GM12865 (cell line): ENCODE measurements around the gene TSPAN9.

Experiments
- DNase-seq: peaks from one replicate; pipeline ENCODE4 v3.0.0; 2010; ENCODE audit warnings: low read depth
- H3K4me3 ChIP-seq: 2 replicates; pipeline ENCODE4 v1.5.1; 2011; ENCODE audit warnings: mild to moderate bottlenecking, low read depth, low read length, control low read depth
- CTCF ChIP-seq: IDR thresholded peaks from 2 replicates; pipeline ENCODE4 v1.5.1; 2011; ENCODE audit warnings: low read length, control low read depth, low read depth, inconsistent platforms; ENCODE audit not compliant: insufficient read depth; ENCODE audit errors: missing control alignments

Gene TSPAN9

GRCh38 chr12:3204730-3205531, 127.8 kb downstream of the TSPAN9 start:
- no peak for TF ChIP-seq CTCF
- H3K4me3 ChIP-seq, result no peak overlapping the region
- DNase-seq, result no peak

GRCh38 chr12:3205742-3206519, 128.8 kb downstream of the TSPAN9 start:
- no peak for TF ChIP-seq CTCF
- no peak overlapping the region for H3K4me3 ChIP-seq
- no peak for DNase-seq

GRCh38 chr12:3206536-3207072, 129.4 kb downstream of the TSPAN9 start:
- no peak for TF ChIP-seq CTCF
- no peak for DNase-seq

GRCh38 chr12:3207175-3207574, 130.0 kb downstream of the TSPAN9 start:
- H3K4me3 ChIP-seq, result no peak overlapping the region
- no peak for TF ChIP-seq CTCF
- DNase-seq, result no peak

More at GRCh38 chr12:3206536-3207072, 129.4 kb downstream of the TSPAN9 start:
- no peak overlapping the region for H3K4me3 ChIP-seq

GRCh38 chr12:3207858-3208257, 130.7 kb downstream of the TSPAN9 start:
- peak; percentile 29 for DNase-seq
- peak; percentile 45 for TF ChIP-seq CTCF
- no peak overlapping the region for H3K4me3 ChIP-seq

- DNase-seq, result no peak
- no peak overlapping the region for H3K4me3 ChIP-seq
- TF ChIP-seq CTCF, result no peak
Measured at GRCh38 chr12:3213188-3213587, 136.0 kb downstream of the TSPAN9 start.
